Osteocyte (in vitro differentiated cells): ENCODE measurements around the gene APOC3. TPM values are rescaled to one million over a fixed set of nuclear protein-coding genes. Genes with fewer than 3 reads are reported as not detected.
"Not testable (repeated sequence)": the region's sequence is repeated elsewhere in the genome, so short reads cannot be mapped to it uniquely, and the experiment has no call there.

Experiments used
- DNase-seq: peaks from one replicate; pipeline ENCODE4 v3.0.0; 2021; ENCODE audit warnings: mixed read lengths; ENCODE audit not compliant: unreplicated experiment; ENCODE audit errors: extremely low spot score
- H3K27ac Mint-ChIP-seq: one replicate; pipeline ENCODE4 v1.8.0; 2021; ENCODE audit warnings: mild to moderate bottlenecking, mixed read lengths; ENCODE audit not compliant: unreplicated experiment
- H3K27me3 Mint-ChIP-seq: one replicate; pipeline ENCODE4 v1.8.0; 2021; ENCODE audit warnings: mixed read lengths; ENCODE audit not compliant: unreplicated experiment
- H3K36me3 Mint-ChIP-seq: one replicate; pipeline ENCODE4 v1.8.0; 2021; ENCODE audit warnings: mixed read lengths; ENCODE audit not compliant: unreplicated experiment
- H3K4me1 Mint-ChIP-seq: one replicate; pipeline ENCODE4 v1.8.0; 2021; ENCODE audit warnings: mixed read lengths; ENCODE audit not compliant: unreplicated experiment
- H3K4me3 Mint-ChIP-seq: one replicate; pipeline ENCODE4 v1.8.0; 2021; ENCODE audit warnings: mild to moderate bottlenecking, moderate library complexity, mixed read lengths; ENCODE audit not compliant: unreplicated experiment
- H3K9me3 Mint-ChIP-seq: one replicate; pipeline ENCODE4 v1.8.0; 2021; ENCODE audit warnings: mixed read lengths; ENCODE audit not compliant: unreplicated experiment
- total RNA-seq: library from RNA; stranded (reverse); gene quantifications from 2 replicates; pipeline ENCODE4 v1.2.1, GENCODE V29; 2021
- TF ChIP-seq, protein P1 (sequence below): fragments of 200-600 bp; sonication (generic); IDR thresholded peaks from 2 replicates; pipeline ENCODE4 v1.5.0; 2021; ENCODE audit warnings: antibody characterized with exemption, mild to moderate bottlenecking, moderate library complexity

APOC3 gene
- total RNA-seq, 1 donor from 2014 or later: not detected

DNA sequence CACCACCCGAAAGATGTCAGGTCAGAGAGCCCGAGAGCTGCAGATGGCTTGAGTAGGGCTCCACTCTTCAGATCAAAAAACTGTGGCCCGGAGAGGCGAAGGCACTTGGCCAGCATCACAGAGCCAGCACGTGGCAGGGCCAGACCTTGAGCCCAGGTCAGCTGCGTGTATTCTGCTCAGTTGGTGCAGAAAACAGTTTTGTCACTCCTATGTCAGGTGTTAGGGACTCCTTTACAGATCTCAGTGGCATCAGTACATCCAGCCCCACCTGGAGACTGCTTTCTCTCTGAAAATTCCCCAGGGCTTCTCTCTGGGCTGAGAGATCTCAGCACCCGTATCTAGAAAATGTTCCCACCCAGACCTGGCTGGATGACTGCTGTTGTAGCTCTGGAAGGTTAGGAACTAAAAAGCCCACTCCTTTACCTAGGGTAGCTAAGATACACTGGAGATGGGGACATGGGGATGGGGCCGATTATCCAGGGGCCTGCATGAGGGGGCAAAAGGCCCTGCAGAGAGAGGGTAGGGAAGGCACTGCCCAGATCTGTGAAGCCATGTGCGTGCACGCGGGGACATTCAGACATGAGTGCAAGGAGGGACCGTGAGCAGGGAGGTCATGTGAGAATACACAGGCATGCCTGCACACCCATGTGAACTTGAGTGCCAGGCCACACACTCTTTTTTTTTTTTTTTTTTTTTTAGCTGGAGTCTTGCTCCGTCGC, 4.3 kb downstream of the APOC3 start:
- Mint-ChIP-seq H3K4me1 (peaks cover 11% of the 10 kb centered on the region), H3K27me3 (no peaks in the 10 kb centered on the region), H3K27ac (no peak overlapping the region), H3K9me3 (no peaks in the 10 kb centered on the region), H3K36me3 (no peaks in the 10 kb centered on the region), H3K4me3 (no peak overlapping the region)
- TF ChIP-seq, protein P1, sequence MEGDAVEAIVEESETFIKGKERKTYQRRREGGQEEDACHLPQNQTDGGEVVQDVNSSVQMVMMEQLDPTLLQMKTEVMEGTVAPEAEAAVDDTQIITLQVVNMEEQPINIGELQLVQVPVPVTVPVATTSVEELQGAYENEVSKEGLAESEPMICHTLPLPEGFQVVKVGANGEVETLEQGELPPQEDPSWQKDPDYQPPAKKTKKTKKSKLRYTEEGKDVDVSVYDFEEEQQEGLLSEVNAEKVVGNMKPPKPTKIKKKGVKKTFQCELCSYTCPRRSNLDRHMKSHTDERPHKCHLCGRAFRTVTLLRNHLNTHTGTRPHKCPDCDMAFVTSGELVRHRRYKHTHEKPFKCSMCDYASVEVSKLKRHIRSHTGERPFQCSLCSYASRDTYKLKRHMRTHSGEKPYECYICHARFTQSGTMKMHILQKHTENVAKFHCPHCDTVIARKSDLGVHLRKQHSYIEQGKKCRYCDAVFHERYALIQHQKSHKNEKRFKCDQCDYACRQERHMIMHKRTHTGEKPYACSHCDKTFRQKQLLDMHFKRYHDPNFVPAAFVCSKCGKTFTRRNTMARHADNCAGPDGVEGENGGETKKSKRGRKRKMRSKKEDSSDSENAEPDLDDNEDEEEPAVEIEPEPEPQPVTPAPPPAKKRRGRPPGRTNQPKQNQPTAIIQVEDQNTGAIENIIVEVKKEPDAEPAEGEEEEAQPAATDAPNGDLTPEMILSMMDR: no peak
- no peak for DNase-seq

DNA sequence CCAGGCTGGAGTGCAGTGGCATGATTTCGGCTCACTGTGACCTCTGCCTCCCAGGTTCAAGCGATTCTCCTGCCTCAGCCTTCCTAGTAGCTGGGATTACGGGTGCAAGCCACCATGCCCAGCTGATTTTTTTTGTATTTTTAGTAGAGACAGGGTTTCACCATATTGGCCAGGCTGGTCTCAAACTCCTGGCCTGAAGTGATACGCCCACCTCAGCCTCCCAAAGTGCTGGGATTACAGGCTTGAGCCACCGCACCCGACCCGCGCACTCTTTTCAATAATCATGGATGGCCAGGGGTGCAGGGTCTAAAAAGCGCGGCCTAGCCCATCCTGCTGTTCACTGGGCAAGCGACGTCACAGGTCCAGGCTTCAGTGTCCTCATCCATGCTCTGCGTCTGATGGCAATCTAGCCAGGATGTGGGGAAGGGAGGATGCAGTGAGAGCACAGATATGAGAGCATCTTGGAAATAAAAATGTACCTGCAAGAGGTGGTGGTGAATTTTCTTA, 4.9 kb downstream of the APOC3 start:
- not testable (repeated sequence) for DNase-seq, H3K9me3 Mint-ChIP-seq, H3K36me3 Mint-ChIP-seq, H3K4me3 Mint-ChIP-seq, H3K27ac Mint-ChIP-seq, H3K27me3 Mint-ChIP-seq, H3K4me1 Mint-ChIP-seq

DNA sequence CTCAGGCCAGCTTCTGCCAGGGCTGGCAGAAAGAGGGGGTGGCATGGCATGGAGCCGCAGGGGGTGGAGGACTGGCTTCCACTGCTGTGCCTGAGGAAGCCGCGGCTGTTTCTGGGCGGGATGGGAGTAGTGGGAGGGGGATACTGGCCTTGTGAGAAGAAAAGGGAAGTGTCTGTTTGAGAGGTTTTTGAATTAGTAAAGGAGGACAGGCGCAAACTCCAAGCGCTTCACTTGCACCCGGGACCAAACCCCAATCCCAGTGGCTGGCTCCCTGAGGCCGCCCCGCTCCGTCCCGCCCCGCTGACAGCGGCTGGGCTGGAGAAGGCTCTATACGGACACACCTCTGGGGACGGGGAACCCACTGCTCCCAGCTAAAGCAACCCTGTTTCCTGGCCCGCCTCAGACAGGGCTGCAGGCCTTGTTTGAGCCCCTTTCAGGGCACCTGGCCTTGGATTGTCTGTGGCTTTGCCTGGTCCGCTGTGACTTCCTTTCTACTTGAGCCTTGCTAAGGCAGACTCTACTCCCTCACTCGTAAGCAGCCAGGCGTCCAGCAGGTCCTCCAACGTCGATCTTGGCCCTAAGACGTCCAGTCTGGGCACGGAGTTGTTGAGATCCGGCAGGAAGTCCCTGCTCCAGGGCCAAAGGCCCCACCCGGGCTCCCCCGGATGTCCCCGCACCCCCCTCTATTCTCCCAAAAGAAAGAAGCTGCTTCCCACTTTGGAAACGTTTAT, 5.5 kb downstream of the APOC3 start:
- H3K36me3 Mint-ChIP-seq: no peaks in the 10 kb centered on the region
- no peaks in the 10 kb centered on the region for H3K27me3 Mint-ChIP-seq
- peak overlapping the region; percentile 55 for H3K4me3 Mint-ChIP-seq
- peaks cover 4% of the 10 kb centered on the region for H3K4me1 Mint-ChIP-seq
- H3K27ac Mint-ChIP-seq: no peak overlapping the region
- no peak for DNase-seq
- H3K9me3 Mint-ChIP-seq: no peaks in the 10 kb centered on the region
- TF ChIP-seq, protein P1: no peak

DNA sequence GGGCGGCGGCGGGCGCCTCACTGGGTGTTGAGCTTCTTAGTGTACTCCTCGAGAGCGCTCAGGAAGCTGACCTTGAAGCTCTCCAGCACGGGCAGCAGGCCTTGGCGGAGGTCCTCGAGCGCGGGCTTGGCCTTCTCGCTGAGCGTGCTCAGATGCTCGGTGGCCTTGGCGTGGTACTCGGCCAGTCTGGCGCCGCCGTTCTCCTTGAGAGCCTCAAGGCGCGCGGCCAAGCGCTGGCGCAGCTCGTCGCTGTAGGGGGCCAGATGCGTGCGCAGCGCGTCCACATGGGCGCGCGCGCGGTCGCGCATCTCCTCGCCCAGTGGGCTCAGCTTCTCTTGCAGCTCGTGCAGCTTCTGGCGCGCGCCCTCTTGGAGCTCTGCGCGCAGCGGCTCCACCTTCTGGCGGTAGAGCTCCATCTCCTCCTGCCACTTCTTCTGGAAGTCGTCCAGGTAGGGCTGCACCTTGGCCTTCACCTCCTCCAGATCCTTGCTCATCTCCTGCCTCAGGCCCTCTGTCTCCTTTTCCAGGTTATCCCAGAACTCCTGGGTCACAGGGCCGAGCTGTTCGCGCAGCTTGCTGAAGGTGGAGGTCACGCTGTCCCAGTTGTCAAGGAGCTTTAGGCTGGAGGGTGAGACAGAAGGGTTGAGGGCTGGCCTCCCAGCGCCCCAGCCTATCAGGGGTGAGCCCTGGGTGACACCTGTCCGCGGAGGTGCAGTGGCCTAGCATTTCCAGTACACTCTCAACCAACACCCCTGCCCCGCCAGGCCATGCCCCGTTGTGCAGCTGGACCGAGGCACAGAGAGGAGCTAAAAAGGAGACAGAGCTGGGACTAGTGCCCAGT, 6.3 kb downstream of the APOC3 start:
- H3K27me3 Mint-ChIP-seq: no peaks in the 10 kb centered on the region
- no peaks in the 10 kb centered on the region for H3K9me3 Mint-ChIP-seq
- H3K4me1 Mint-ChIP-seq: peaks cover 3% of the 10 kb centered on the region
- H3K36me3 Mint-ChIP-seq: no peaks in the 10 kb centered on the region
- no peak overlapping the region for H3K27ac Mint-ChIP-seq
- peak overlapping the region; percentile 55 for H3K4me3 Mint-ChIP-seq
- TF ChIP-seq, protein P1: peak; percentile 72
- peak; percentile 89 for DNase-seq

DNA sequence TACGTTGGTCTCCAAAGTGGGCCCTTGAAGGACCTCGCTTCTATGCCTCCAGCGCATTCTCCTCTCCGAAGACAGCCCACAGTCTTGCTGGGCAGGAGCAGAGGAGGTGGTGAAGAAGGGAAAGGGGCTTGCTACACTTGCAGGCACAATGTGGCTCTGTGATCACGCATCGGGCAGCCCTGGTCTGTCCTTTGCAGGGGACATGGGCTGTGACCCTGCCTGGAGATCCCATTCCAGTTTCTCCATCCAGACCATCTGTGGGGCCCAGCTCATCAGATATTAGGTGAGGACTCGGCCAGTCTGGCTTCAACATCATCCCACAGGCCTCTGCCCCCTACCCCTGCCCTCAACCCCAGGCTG, 6.9 kb downstream of the APOC3 start:
- Mint-ChIP-seq H3K4me3 (no peak overlapping the region), H3K27me3 (no peaks in the 10 kb centered on the region), H3K36me3 (no peaks in the 10 kb centered on the region), H3K27ac (no peak overlapping the region), H3K9me3 (no peaks in the 10 kb centered on the region), H3K4me1 (peaks cover 2% of the 10 kb centered on the region)
- no peak for DNase-seq
- TF ChIP-seq, protein P1: no peak
